ENCODE data around the gene EDEM3. TPM values are rescaled to one million over a fixed set of nuclear protein-coding genes. Genes with fewer than 3 reads are reported as not detected.
A peak's percentile ranks its signal among the peaks of the same experiment; 100 is the strongest.

The EDEM3 gene
- total RNA-seq, 1 experiment from 2014 or later = 17.9 TPM

- peaks cover 6% of the 10 kb centered on the region; the same call in 1 of the 2 replicates for H3K36me3 ChIP-seq
- H3K4me3 ChIP-seq = peak overlapping the region; percentile 96
- no peaks in the 10 kb centered on the region for H3K9me3 ChIP-seq
- DNase-seq = no peak
- H3K27me3 ChIP-seq = no peaks in the 10 kb centered on the region
These were observed 1.5 kb downstream of the EDEM3 start for GRCh38 chr1:184753117-184753516.

- Histone ChIP-seq H3K36me3 (peaks cover 6% of the 10 kb centered on the region; the same call in 1 of the 2 replicates), H3K27me3 (no peaks in the 10 kb centered on the region), H3K9me3 (no peaks in the 10 kb centered on the region), H3K4me3 (no peak overlapping the region)
- no peak for DNase-seq
These were observed 2.0 kb downstream of the EDEM3 start for GRCh38 chr1:184752656-184753055.

- Histone ChIP-seq H3K36me3 (peaks cover 9% of the 10 kb centered on the region), H3K27me3 (no peaks in the 10 kb centered on the region), H3K9me3 (no peaks in the 10 kb centered on the region), H3K4me3 (no peak overlapping the region)
- DNase-seq = no peak
These were observed 5.9 kb downstream of the EDEM3 start for GRCh38 chr1:184748740-184749139.

GRCh38 chr1:184747089-184747955 lies 7.3 kb downstream of the EDEM3 start:
- H3K4me3 ChIP-seq = no peak overlapping the region
- no peaks in the 10 kb centered on the region for H3K27me3 ChIP-seq
- DNase-seq = no peak
- no peaks in the 10 kb centered on the region for H3K9me3 ChIP-seq
- H3K36me3 ChIP-seq = peaks cover 7% of the 10 kb centered on the region

DNA sequence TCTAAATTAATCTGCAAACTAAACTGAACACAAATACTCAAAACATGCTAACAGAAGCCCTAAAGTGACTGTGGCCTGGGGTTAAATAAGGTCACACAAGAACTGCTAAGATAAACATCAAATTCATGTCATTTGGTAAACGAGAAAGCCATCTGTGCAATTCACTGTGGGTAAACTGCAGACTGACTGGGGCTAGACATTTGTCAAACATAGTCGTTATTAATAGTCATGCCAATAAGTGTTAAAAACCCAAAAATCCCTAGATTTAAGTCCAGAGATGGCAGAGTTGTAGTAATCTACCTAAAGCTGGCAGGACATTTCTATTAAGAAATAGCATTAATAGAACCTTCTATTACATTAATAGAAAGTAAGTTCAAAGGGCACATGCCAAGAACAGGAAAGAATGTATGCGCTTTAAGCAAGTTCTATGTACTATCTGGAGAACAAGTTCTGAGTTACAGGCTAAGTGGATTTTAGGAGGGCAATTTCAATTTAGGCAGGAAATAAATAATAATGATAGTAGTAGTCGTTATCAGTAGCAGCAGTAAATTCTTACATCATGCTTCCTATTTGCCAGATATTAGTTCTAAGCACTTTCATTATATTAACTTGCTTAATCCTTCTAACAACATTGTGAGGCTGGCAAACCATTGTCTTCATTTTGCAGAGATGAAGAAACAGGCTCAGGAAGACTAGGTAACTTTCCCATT lies 8.6 kb downstream of the EDEM3 start:
- DNase-seq = no peak
- H3K9me3 ChIP-seq = no peaks in the 10 kb centered on the region
- H3K36me3 ChIP-seq = peaks cover 7% of the 10 kb centered on the region
- H3K27me3 ChIP-seq = no peaks in the 10 kb centered on the region
- H3K4me3 ChIP-seq = no peak overlapping the region

DNA sequence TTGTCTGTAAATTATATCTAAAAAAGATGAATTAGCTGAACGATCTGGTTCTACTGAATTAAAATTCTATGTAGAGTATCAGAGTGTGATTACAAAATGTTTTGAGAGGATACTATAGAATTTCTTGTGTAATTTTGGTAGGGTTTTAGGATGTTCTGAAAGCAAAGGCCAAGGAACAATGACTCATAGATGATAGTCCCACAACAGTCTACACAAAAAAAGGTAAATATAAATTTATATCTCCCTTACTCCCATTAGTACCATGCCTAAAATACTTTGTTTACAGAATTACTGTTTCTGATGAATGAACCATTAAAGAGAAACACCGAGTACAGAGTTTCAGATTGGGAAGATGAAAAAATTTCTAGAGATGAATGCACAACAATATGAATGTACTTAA lies 9.5 kb downstream of the EDEM3 start:
- Histone ChIP-seq H3K4me3 (no peak overlapping the region), H3K9me3 (no peaks in the 10 kb centered on the region), H3K36me3 (peaks cover 7% of the 10 kb centered on the region), H3K27me3 (no peaks in the 10 kb centered on the region)
- no peak for DNase-seq

DNA sequence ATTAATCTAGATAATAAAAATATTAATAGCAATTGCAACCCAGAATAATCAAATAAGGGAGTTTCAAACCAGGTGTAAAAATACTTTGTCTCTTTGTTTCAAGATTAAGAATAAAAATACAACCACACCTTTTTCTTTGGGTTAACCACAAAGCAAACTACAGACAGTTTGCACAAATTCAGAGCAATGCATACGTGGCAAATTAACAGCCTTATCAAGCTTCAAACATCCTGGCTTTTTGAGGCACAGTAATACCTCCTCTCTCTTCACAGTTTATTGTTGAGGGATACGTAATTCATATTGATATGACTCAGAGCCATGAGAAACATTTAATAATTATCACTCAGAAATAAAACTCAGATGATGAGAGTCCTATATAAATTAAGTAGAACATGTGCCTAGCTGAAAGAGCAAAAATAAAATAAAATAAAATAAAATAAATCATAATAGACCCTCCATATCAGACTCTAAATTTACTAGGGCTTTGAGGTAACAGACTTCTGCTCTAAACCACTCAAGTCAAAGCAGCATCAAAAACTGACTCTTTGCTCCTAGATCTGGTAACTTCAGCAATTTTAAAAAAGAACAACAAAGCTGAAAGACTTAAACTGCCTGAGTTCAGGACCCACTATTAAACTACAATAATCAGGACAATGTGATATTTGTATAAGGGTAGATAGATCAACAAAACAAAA lies 11.4 kb downstream of the EDEM3 start:
- Histone ChIP-seq H3K36me3 (peaks cover 7% of the 10 kb centered on the region), H3K27me3 (no peaks in the 10 kb centered on the region), H3K4me3 (no peak overlapping the region), H3K9me3 (no peaks in the 10 kb centered on the region)
- no peak for DNase-seq

- no peaks in the 10 kb centered on the region for H3K27me3 ChIP-seq
- H3K9me3 ChIP-seq = no peaks in the 10 kb centered on the region
- peaks cover 12% of the 10 kb centered on the region for H3K36me3 ChIP-seq
- H3K4me3 ChIP-seq = no peak overlapping the region
- no peak for DNase-seq
These were observed 14.3 kb downstream of the EDEM3 start for GRCh38 chr1:184740344-184740743.

GRCh38 chr1:184739796-184740195 lies 14.9 kb downstream of the EDEM3 start:
- DNase-seq = no peak
- Histone ChIP-seq H3K4me3 (no peak overlapping the region), H3K9me3 (no peaks in the 10 kb centered on the region), H3K36me3 (peaks cover 14% of the 10 kb centered on the region), H3K27me3 (no peaks in the 10 kb centered on the region)

DNA sequence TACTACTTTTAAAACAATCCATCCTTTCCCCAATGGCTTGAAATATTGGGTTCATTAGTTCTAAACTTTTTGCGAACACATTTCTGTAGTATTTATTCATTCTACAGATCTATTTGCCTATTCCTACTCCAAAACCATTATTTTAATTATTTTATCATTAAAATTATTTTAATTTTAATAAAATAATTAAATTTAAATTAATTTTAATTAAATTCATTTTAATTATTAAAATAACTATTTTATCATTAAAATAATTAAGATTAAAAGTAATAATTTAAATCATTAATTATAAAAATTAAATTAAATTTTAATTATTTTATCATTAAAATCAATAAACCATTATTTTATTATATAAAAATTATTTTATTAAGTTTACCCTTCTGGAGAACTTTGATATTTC lies 15.6 kb downstream of the EDEM3 start:
- H3K36me3 ChIP-seq = peaks cover 14% of the 10 kb centered on the region

DNA sequence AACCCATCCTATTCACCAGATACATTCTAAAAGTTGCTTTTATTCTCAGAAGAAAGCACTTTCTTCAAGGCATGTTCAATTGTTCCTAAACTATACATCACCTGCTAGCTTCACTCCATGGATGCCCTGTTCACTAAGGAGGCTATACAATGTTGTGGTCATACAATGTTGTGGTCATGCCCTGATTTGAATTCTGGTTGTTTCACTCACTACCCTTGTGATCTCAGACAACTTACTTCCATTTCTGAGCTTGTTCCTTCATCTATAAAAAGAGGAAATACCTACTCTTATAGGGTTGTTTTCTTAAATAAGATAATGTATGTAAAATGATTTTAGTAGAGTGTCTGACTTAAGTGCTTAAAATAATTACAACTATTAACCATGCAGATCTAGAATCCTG lies 19.7 kb downstream of the EDEM3 start:
- no peak for DNase-seq
- Histone ChIP-seq H3K9me3 (no peaks in the 10 kb centered on the region), H3K36me3 (peaks cover 22% of the 10 kb centered on the region)

More for the DNA sequence above, 15.6 kb downstream of the EDEM3 start:
- no peaks in the 10 kb centered on the region for H3K9me3 ChIP-seq
- no peak overlapping the region for H3K4me3 ChIP-seq
- H3K27me3 ChIP-seq = no peaks in the 10 kb centered on the region
- DNase-seq = no peak

DNA sequence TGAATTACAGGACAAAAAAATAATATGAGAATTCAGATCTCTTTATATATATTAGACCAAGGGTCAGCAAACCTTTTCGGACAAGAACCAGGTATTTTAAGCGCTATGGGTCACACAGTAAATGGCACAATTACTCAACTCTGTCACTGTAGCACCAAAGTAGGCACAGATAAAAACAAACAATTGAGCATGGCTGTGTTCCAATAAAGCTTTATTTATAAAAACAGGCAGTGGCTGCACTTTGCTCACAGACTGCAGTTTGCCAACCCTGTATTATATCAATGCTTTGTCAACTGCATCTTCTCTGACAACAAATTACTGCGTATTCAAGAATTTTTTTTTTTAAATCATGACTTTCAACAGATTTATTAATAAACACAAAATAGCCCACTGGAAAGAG lies 29.8 kb downstream of the EDEM3 start:
- Histone ChIP-seq H3K36me3 (peaks cover 24% of the 10 kb centered on the region), H3K27me3 (no peaks in the 10 kb centered on the region), H3K9me3 (no peaks in the 10 kb centered on the region), H3K4me3 (no peak overlapping the region)
- DNase-seq = no peak

More for the DNA sequence above, 19.7 kb downstream of the EDEM3 start:
- Histone ChIP-seq H3K27me3 (no peaks in the 10 kb centered on the region), H3K4me3 (no peak overlapping the region)

GRCh38 chr1:184716158-184716557 lies 38.5 kb downstream of the EDEM3 start:
- no peak for DNase-seq
- H3K9me3 ChIP-seq = no peaks in the 10 kb centered on the region
- no peak overlapping the region for H3K4me3 ChIP-seq
- peaks cover 74% of the 10 kb centered on the region for H3K36me3 ChIP-seq
- H3K27me3 ChIP-seq = no peaks in the 10 kb centered on the region

DNA sequence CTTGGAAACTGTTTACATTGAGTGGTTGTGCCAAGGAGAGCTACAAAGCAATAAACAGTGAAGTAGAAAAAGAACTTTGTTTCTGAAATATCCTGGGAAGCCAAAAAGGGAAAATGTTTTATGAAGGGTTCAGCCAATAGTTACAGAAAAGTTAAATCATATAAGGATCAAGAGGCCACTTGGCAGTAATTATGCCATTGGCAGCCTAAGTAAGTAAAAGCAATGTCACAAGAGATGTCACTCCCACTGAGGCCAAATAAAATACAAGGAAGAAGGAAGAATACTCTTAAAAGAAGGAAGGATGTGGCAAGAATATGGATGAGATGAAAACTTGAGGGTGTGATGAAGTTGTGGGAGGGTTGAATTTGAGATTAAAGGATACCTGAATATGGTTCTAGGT lies 45.2 kb downstream of the EDEM3 start:
- Histone ChIP-seq H3K36me3 (peaks cover 59% of the 10 kb centered on the region), H3K9me3 (no peaks in the 10 kb centered on the region), H3K4me3 (no peak overlapping the region), H3K27me3 (no peaks in the 10 kb centered on the region)
- no peak for DNase-seq

- Histone ChIP-seq H3K9me3 (no peaks in the 10 kb centered on the region), H3K4me3 (no peak overlapping the region), H3K36me3 (peaks cover 54% of the 10 kb centered on the region), H3K27me3 (no peaks in the 10 kb centered on the region)
- DNase-seq = no peak
These were observed 46.5 kb downstream of the EDEM3 start for GRCh38 chr1:184708084-184708676.

- DNase-seq = no peak
- H3K9me3 ChIP-seq = no peaks in the 10 kb centered on the region
- H3K27me3 ChIP-seq = no peaks in the 10 kb centered on the region
- no peak overlapping the region for H3K4me3 ChIP-seq
- peaks cover 59% of the 10 kb centered on the region for H3K36me3 ChIP-seq
These were observed 49.4 kb downstream of the EDEM3 start for GRCh38 chr1:184705271-184705670.

DNA sequence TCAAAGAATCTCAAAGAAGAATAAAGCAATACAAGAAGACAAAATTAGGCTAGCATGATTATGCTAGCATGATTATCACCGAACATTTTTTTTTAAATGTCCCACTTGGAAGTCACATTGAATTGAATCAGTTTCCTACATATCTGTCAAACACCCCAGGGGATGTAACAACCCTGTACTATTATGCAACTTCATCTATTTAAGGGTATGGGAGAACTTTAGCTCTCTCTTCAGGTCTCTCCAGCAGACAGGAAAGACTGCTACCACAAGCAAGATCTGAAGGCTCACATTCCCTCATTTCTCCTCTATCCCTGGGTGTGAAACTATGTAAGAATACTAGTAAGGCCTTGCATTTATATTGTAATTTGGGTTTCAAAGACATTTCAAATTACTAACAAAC lies 52.8 kb downstream of the EDEM3 start:
- Histone ChIP-seq H3K9me3 (no peaks in the 10 kb centered on the region), H3K4me3 (no peak overlapping the region), H3K36me3 (peaks cover 37% of the 10 kb centered on the region), H3K27me3 (no peaks in the 10 kb centered on the region)
- DNase-seq = no peak
